ENCODE data around the gene FAM171A1.
A peak's percentile ranks its signal among the peaks of the same experiment; 100 is the strongest.

Gene FAM171A1

GRCh38 chr10:15201589-15202300, 169.3 kb downstream of the FAM171A1 start:
- DNase-seq: no peak

- DNase-seq: no peak
These were observed 170.5 kb downstream of the FAM171A1 start for GRCh38 chr10:15200626-15201025.

GRCh38 chr10:15197911-15198310, 173.2 kb downstream of the FAM171A1 start:
- no peak for DNase-seq

GRCh38 chr10:15197276-15197675, 173.8 kb downstream of the FAM171A1 start:
- no peak for DNase-seq

- DNase-seq: peak; percentile 46
These were observed 174.9 kb downstream of the FAM171A1 start for GRCh38 chr10:15196021-15196834.

GRCh38 chr10:15189133-15189885, 181.8 kb downstream of the FAM171A1 start:
- no peak for DNase-seq

- no peak for DNase-seq
These were observed 182.5 kb downstream of the FAM171A1 start for GRCh38 chr10:15188603-15189002.

GRCh38 chr10:15183689-15184481, 187.2 kb downstream of the FAM171A1 start:
- no peak for DNase-seq

- DNase-seq: no peak
These were observed 188.4 kb downstream of the FAM171A1 start for GRCh38 chr10:15182540-15183207.

- no peak for DNase-seq
These were observed 189.4 kb downstream of the FAM171A1 start for GRCh38 chr10:15181576-15182156.

GRCh38 chr10:15180736-15181135, 190.4 kb downstream of the FAM171A1 start:
- no peak for DNase-seq

- DNase-seq: no peak
These were observed 194.8 kb downstream of the FAM171A1 start for GRCh38 chr10:15176269-15176668.

GRCh38 chr10:15175587-15175986, 195.5 kb downstream of the FAM171A1 start:
- DNase-seq: no peak

- DNase-seq: no peak
These were observed 198.7 kb downstream of the FAM171A1 start for GRCh38 chr10:15172306-15172840.

GRCh38 chr10:15169555-15170401, 201.3 kb downstream of the FAM171A1 start:
- DNase-seq: no peak

GRCh38 chr10:15168786-15169554, 202.1 kb downstream of the FAM171A1 start:
- DNase-seq: peak; percentile 97

GRCh38 chr10:15168291-15168785, 202.8 kb downstream of the FAM171A1 start, which contains the start of gene NMT2:
NMT2 (minus strand) TSS chr10:15168693; CDS start chr10:15168612, 81 bp downstream.
- peak; percentile 97 for DNase-seq

- DNase-seq: peak; percentile 71
These were observed 203.4 kb downstream of the FAM171A1 start for GRCh38 chr10:15167411-15168290.
